HG03442 (cell line): ENCODE data around the gene PROCA1.

ENCODE experiments used
- ATAC-seq: cut with Tn5 transposase; IDR thresholded peaks from one replicate; pipeline ENCODE4 v1.9.1; 2021; ENCODE audit warnings: mild to moderate bottlenecking, moderate library complexity; ENCODE audit not compliant: unreplicated experiment

PROCA1 gene

GRCh38 chr17:28712705-28713415, 1.2 kb upstream of the PROCA1 start:
- ATAC-seq, result no peak

- ATAC-seq, result no peak
These were observed 480 bp upstream of the PROCA1 start for GRCh38 chr17:28712032-28712704.

GRCh38 chr17:28710861-28711722, 596 bp downstream of the PROCA1 start:
- peak; percentile 76 for ATAC-seq

- no peak for ATAC-seq
These were observed 4.4 kb downstream of the PROCA1 start for GRCh38 chr17:28707339-28707720.

- ATAC-seq, result no peak
These were observed 5.0 kb downstream of the PROCA1 start for GRCh38 chr17:28706471-28707338.

GRCh38 chr17:28705728-28706334, 5.9 kb downstream of the PROCA1 start:
- ATAC-seq, result no peak

GRCh38 chr17:28705074-28705659, 6.5 kb downstream of the PROCA1 start:
- ATAC-seq, result no peak

- no peak for ATAC-seq
These were observed 7.3 kb downstream of the PROCA1 start for GRCh38 chr17:28704219-28704858.

- no peak for ATAC-seq
These were observed 8.0 kb downstream of the PROCA1 start for GRCh38 chr17:28703552-28704218.

- no peak for ATAC-seq
These were observed 8.9 kb downstream of the PROCA1 start for GRCh38 chr17:28702752-28703150.

GRCh38 chr17:28702026-28702751, 9.5 kb downstream of the PROCA1 start:
- no peak for ATAC-seq

GRCh38 chr17:28700830-28701492, 10.7 kb downstream of the PROCA1 start:
- ATAC-seq, result no peak

GRCh38 chr17:28700278-28700677, 11.4 kb downstream of the PROCA1 start:
- no peak for ATAC-seq

- ATAC-seq, result no peak
These were observed 13.3 kb downstream of the PROCA1 start for GRCh38 chr17:28698253-28698941.

- ATAC-seq, result no peak
These were observed 17.8 kb downstream of the PROCA1 start for GRCh38 chr17:28693869-28694268.

GRCh38 chr17:28689011-28689410, 22.7 kb downstream of the PROCA1 start:
- no peak for ATAC-seq

GRCh38 chr17:28688481-28688880, 23.2 kb downstream of the PROCA1 start:
- ATAC-seq, result no peak
